ENCODE measurements around the gene LRP2BP.
"Not testable (repeated sequence)": the region's sequence is repeated elsewhere in the genome, so short reads cannot be mapped to it uniquely, and the experiment has no call there.

The LRP2BP gene

GRCh38 chr4:185325721-185326120, 70.0 kb downstream of the LRP2BP start:
- DNase-seq (ENCODE audit: low read depth) = not testable (repeated sequence)

DNA sequence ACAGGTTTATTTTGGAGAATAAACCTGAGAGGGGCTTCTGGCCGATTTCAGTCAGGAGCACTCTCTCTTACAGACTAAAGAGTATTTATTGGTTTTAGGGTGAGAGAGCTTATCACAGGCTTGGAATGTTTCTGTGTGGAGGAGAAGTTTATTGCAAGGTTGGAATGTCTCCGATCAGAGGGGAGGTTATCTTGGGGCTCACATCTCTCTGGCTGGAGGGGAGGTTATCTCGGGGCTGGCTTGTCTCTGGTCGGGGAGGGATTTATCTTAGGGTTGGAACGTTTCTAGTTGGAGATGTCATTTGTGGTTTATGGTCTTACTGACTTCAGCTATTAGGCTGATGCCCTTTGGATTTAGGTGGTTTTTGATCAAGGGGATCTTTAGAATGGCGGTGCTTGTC, 71.4 kb downstream of the LRP2BP start:
- not testable (repeated sequence) for DNase-seq (ENCODE audit: low read depth)

DNA sequence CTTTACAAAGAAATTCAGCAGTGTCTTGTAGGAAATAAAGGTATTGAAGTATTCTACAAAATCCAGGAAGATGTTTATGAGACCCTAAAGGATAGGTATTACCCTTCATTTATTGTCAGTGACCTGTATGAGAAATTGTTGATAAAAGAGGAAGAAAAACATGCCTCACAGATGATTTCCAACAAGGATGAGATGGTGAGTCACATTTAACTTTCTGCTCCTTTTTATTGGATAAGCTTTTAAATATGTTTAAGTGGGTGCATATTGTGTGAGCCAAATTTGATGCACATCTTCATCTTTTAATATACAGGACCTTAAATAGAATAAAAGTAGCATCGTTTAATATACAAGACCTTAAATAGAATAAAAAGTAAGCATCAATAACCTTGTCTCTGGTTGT, 72.1 kb downstream of the LRP2BP start:
- DNase-seq (ENCODE audit: low read depth) = no peak

- DNase-seq (ENCODE audit: low read depth) = no peak
These were observed 72.9 kb downstream of the LRP2BP start for GRCh38 chr4:185322803-185323202.

DNA sequence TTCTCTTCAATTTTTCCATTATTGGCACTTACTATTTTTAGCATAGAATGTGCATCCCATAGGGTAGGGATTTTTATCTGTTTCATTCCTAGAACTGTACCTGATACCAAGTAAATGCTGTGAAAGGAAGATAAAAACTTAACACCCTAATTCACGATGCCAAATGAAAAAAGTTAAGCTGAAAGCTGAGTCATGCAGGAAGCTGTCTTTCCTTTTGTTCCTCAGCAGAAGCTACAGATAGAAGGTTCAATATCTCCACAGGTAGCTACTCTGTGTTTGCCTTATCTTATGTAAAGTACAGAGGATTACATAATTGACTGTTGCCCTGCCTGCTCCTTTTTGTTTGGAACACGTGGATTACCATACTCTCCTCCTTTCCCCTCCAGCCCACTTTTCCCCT, 77.0 kb downstream of the LRP2BP start:
- no peak for DNase-seq (ENCODE audit: low read depth)

DNA sequence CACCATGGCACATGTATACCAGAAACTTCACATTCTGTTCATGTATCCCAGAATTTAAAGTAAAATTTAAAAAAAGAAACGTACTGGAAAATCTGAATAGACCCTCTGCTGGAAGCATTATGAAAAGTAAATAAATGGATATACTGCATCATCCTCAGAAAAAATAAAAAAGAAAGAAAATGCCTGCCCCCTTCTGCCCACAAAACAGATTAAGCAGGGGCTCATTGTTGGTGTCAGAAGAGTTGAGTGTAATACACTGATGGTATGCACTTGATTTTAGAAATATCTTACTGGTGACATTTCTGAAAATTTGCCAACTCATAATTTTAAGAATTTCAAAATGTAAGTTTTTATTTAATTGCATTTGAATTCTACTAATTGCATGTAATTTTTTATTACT, 77.8 kb downstream of the LRP2BP start:
- no peak for DNase-seq (ENCODE audit: low read depth)

GRCh38 chr4:185317462-185317861, 78.3 kb downstream of the LRP2BP start:
- DNase-seq (ENCODE audit: low read depth) = not testable (repeated sequence)
